ENCODE measurements around the gene HS3ST4.

The HS3ST4 gene

GRCh38 chr16:25855063-25855462 lies 163.3 kb downstream of the HS3ST4 start:
- no peak for TF ChIP-seq CTCF (conservative IDR thresholded peaks at IDR 0.05; ENCODE audit: low read depth)
- ChIA-PET POLR2A (ENCODE audit: low non-redundant PET) (no interaction called here), CTCF (no interaction called here)
- no peak for DNase-seq (ENCODE audit: low spot score)
- no peak overlapping the region for H3K27ac ChIP-seq

GRCh38 chr16:25855818-25856217 lies 164.1 kb downstream of the HS3ST4 start:
- no peak for DNase-seq (ENCODE audit: low spot score)
- CTCF ChIA-PET, result no interaction called here
- POLR2A ChIA-PET (ENCODE audit: low non-redundant PET), result no interaction called here
- no peak overlapping the region for H3K27ac ChIP-seq
- no peak for TF ChIP-seq CTCF (conservative IDR thresholded peaks at IDR 0.05; ENCODE audit: low read depth)

GRCh38 chr16:25859645-25860044 lies 167.9 kb downstream of the HS3ST4 start:
- DNase-seq (ENCODE audit: low spot score), result no peak
- no peak overlapping the region for H3K27ac ChIP-seq
- ChIA-PET POLR2A (ENCODE audit: low non-redundant PET) (no interaction called here), CTCF (interaction anchor here (0.6 kb wide), 1 partner anchor 583 kb away, joined by 3 read pairs; no protein-coding TSS in a partner anchor)
- TF ChIP-seq CTCF (conservative IDR thresholded peaks at IDR 0.05; ENCODE audit: low read depth), result no peak

- DNase-seq (ENCODE audit: low spot score), result no peak
- no peak overlapping the region for H3K27ac ChIP-seq
- POLR2A ChIA-PET (ENCODE audit: low non-redundant PET), result no interaction called here
- CTCF ChIA-PET, result no interaction called here
- no peak for TF ChIP-seq CTCF (conservative IDR thresholded peaks at IDR 0.05; ENCODE audit: low read depth)
These were observed 175.3 kb downstream of the HS3ST4 start for GRCh38 chr16:25867041-25867440.

GRCh38 chr16:25868106-25868505 lies 176.3 kb downstream of the HS3ST4 start:
- no peak overlapping the region for H3K27ac ChIP-seq
- no peak for TF ChIP-seq CTCF (conservative IDR thresholded peaks at IDR 0.05; ENCODE audit: low read depth)
- ChIA-PET CTCF (no interaction called here), POLR2A (ENCODE audit: low non-redundant PET) (no interaction called here)
- no peak for DNase-seq (ENCODE audit: low spot score)

- ChIA-PET POLR2A (ENCODE audit: low non-redundant PET) (no interaction called here), CTCF (no interaction called here)
- H3K27ac ChIP-seq, result no peak overlapping the region
- DNase-seq (ENCODE audit: low spot score), result no peak
- TF ChIP-seq CTCF (conservative IDR thresholded peaks at IDR 0.05; ENCODE audit: low read depth), result no peak
These were observed 177.1 kb downstream of the HS3ST4 start for GRCh38 chr16:25868706-25869370.
